ENCODE data around the gene PRDM15. TPM values are rescaled to one million over a fixed set of nuclear protein-coding genes. Genes with fewer than 3 reads are reported as not detected.

Gene PRDM15
- total RNA-seq, 1 experiment from 2014 or later, result 9.9 TPM

- H3K4me3 Mint-ChIP-seq, result no peak overlapping the region
Observed at GRCh38 chr21:41848533-41848932, 30.6 kb downstream of the PRDM15 start.

More at GRCh38 chr21:41848533-41848932, 30.6 kb downstream of the PRDM15 start:
- H4K91ac ChIP-seq (ENCODE audit: insufficient read length, low read depth, low read length), result no peak overlapping the region
- no peak overlapping the region for H3T11ph ChIP-seq (ENCODE audit: low read length)
- H3K9ac ChIP-seq (ENCODE audit: extremely low read depth, insufficient read length, low read length), result no peak overlapping the region
- no peaks in the 10 kb centered on the region for H4K20me1 ChIP-seq (ENCODE audit: control insufficient read depth, insufficient read depth, insufficient read length)
- H2BK15ac ChIP-seq (ENCODE audit: low read depth, low read length), result no peak overlapping the region
- H3K4me2 ChIP-seq (ENCODE audit: insufficient read depth, insufficient read length, low read length), result no peak overlapping the region
- WGBS (ENCODE audit: extremely low coverage, insufficient read length, low lambda C conversion rate), result no CpG with 5 or more reads among the region's 8 CpGs
- no peak overlapping the region for H2BK12ac ChIP-seq (ENCODE audit: insufficient read length, low read depth, low read length)
- no peak overlapping the region for H3K4ac ChIP-seq (ENCODE audit: low read depth, low read length)
- no peaks in the 10 kb centered on the region for H3K9me3 ChIP-seq (ENCODE audit: control insufficient read depth, low read depth, low read length)
- H3K79me2 ChIP-seq (ENCODE audit: insufficient read depth, low read length), result no peaks in the 10 kb centered on the region
- no peak overlapping the region for H3K14ac ChIP-seq (ENCODE audit: insufficient read depth, low read length)
- H3K56ac ChIP-seq (ENCODE audit: insufficient read length, low read depth, low read length), result no peak overlapping the region
- no peaks in the 10 kb centered on the region for H3K27me3 ChIP-seq (ENCODE audit: insufficient read depth, low read length)
- no peak overlapping the region for H2AFZ ChIP-seq (ENCODE audit: low read length)
- H3K18ac ChIP-seq (ENCODE audit: insufficient read length, low read depth, low read length), result no peak overlapping the region
- Mint-ChIP-seq H3K27me3 (ENCODE audit: low read depth) (no peaks in the 10 kb centered on the region), H3K4me1 (0 out of 4 replicates have a peak, but pooled peaks cover 0 to 4% of the 10 kb centered on the region in 2 experiments), H3K27ac (no peak overlapping the region), H3K9me3 (no peaks in the 10 kb centered on the region), H3K36me3 (ENCODE audit: insufficient read depth in 1 of 3, low read depth in 3 of 3) (peaks cover 11 to 20% (median 13%) of the 10 kb centered on the region in 3 experiments)
- no peak overlapping the region for H3K27ac ChIP-seq (ENCODE audit: insufficient read length, low read depth, low read length)
- no peak overlapping the region for H2BK5ac ChIP-seq (ENCODE audit: insufficient read length, low read length)
- H3K23ac ChIP-seq (ENCODE audit: insufficient read length, low read depth, low read length), result no peak overlapping the region
- no peak overlapping the region for H4K5ac ChIP-seq (ENCODE audit: insufficient read length, low read depth, low read length)
- no peak overlapping the region for H2BK20ac ChIP-seq (ENCODE audit: low read depth, low read length, poor library complexity, severe bottlenecking)
- H3K4me1 ChIP-seq (ENCODE audit: insufficient read depth, low read length), result no peaks in the 10 kb centered on the region
- no peaks in the 10 kb centered on the region for H3K23me2 ChIP-seq (ENCODE audit: insufficient read length, low read depth, low read length, poor library complexity, severe bottlenecking)
- no peak overlapping the region for H4K8ac ChIP-seq (replicated peaks; ENCODE audit: insufficient read length, low read depth, low read length)
- no peaks in the 10 kb centered on the region for H3K79me1 ChIP-seq (ENCODE audit: insufficient read depth, low read depth, low read length, poor library complexity, severe bottlenecking)
- H2BK120ac ChIP-seq (ENCODE audit: low read depth, low read length, poor library complexity, severe bottlenecking), result no peak overlapping the region
- no peak for DNase-seq
- TF ChIP-seq CTCF (conservative IDR thresholded peaks at IDR 0.05), result no peak
- no peak overlapping the region for H2AK5ac ChIP-seq (ENCODE audit: insufficient read length, low read length)

Data from H9 (cell line).